IMR-90 (cell line): ENCODE data around the gene UBA3. TPM values are rescaled to one million over a fixed set of nuclear protein-coding genes. Genes with fewer than 3 reads are reported as not detected.

ENCODE experiments used
- ATAC-seq: fragments of 200-7000 bp; cut with Tn5 transposase; 2 replicates; pipeline ENCODE4 v1.9.1; 2020; ENCODE audit warnings: low read depth, mild to moderate bottlenecking, moderate library complexity
- BruUV-seq: library from RNA; stranded (reverse); fragments of 400-500 nt; replicated peaks from 2 replicates; lab custom pipeline; 2021; lab: Mats Ljungman, UMichigan
- CTCF ChIA-PET: fragments of 300-600 bp; formaldehyde crosslinking; extraction: SDS; loops from one replicate; lab custom pipeline; 2021; ENCODE audit warnings: antibody characterized with exemption; lab: Yijun Ruan, JAX
- POLR2A ChIA-PET: fragments of 300-600 bp; sonication (Branson Sonifier 250); formaldehyde crosslinking; loops from one replicate; lab custom pipeline; 2022; ENCODE audit warnings: antibody characterized with exemption; ENCODE audit not compliant: unreplicated experiment; lab: Charles Lee
- DNase-seq: peaks from one replicate; pipeline ENCODE4 v3.0.0; 2013
- H2AFZ ChIP-seq: replicated peaks from 2 replicates; pipeline ENCODE3; 2013; ENCODE audit warnings: low read length, mild to moderate bottlenecking; ENCODE audit not compliant: poor library complexity
- H2AK5ac ChIP-seq: 2 replicates; pipeline ENCODE4 v1.6.1; 2013; ENCODE audit warnings: low read depth, low read length, inconsistent platforms
- H2AK9ac ChIP-seq: replicated peaks from 2 replicates; pipeline ENCODE3; 2013; ENCODE audit warnings: mild to moderate bottlenecking, low read depth, low read length, moderate library complexity; ENCODE audit not compliant: poor library complexity
- H2BK120ac ChIP-seq: 2 replicates; pipeline ENCODE4 v1.6.1; 2013; ENCODE audit warnings: low read depth, low read length, inconsistent platforms
- H2BK15ac ChIP-seq: 3 replicates; pipeline ENCODE4 v1.6.1; 2013; ENCODE audit warnings: low read depth, low read length, inconsistent platforms
- H2BK20ac ChIP-seq: 2 replicates; pipeline ENCODE4 v1.6.1; 2013; ENCODE audit warnings: low read depth, mild to moderate bottlenecking, inconsistent platforms, low read length, moderate library complexity
- H2BK5ac ChIP-seq: 2 replicates; pipeline ENCODE4 v1.6.1; 2013; ENCODE audit warnings: mild to moderate bottlenecking, low read depth, low read length, inconsistent platforms; ENCODE audit not compliant: poor library complexity, severe bottlenecking
- H3K14ac ChIP-seq: replicated peaks from 2 replicates; pipeline ENCODE4 v1.6.1; 2013; ENCODE audit warnings: low read depth, low read length, inconsistent platforms
- H3K18ac ChIP-seq: 2 replicates; pipeline ENCODE4 v1.6.1; 2013; ENCODE audit warnings: low read depth, low read length, control low read depth
- H3K23ac ChIP-seq: 2 replicates; pipeline ENCODE4 v1.6.1; 2013; ENCODE audit warnings: low read depth, low read length, inconsistent platforms
- H3K27ac ChIP-seq: 2 replicates; pipeline ENCODE4 v1.5.1; 2013; ENCODE audit warnings: mild to moderate bottlenecking, control low read depth, low read length; ENCODE audit not compliant: insufficient read depth
- H3K27me3 ChIP-seq: 2 replicates; pipeline ENCODE4 v1.6.1; 2013; ENCODE audit warnings: low read length; ENCODE audit not compliant: control insufficient read depth, insufficient read depth
- H3K36me3 ChIP-seq: 2 replicates; pipeline ENCODE4 v1.6.1; 2013; ENCODE audit warnings: low read length, mixed read lengths; ENCODE audit not compliant: control insufficient read depth, insufficient read depth
- H3K4ac ChIP-seq: 2 replicates; pipeline ENCODE4 v1.6.1; 2013; ENCODE audit warnings: low read depth, low read length, inconsistent platforms
- H3K4me1 ChIP-seq: 2 replicates; pipeline ENCODE4 v1.6.1; 2013; ENCODE audit warnings: low read length, mixed read lengths; ENCODE audit not compliant: control insufficient read depth, insufficient read depth
- H3K4me2 ChIP-seq: 2 replicates; pipeline ENCODE4 v1.6.1; 2013; ENCODE audit warnings: low read depth, mild to moderate bottlenecking, control low read depth, low read length, moderate library complexity
- H3K4me3 ChIP-seq: 2 replicates; pipeline ENCODE4 v1.5.1; 2013; ENCODE audit warnings: low read depth, mild to moderate bottlenecking, control low read depth, low read length, moderate library complexity; ENCODE audit not compliant: insufficient read depth
- H3K56ac ChIP-seq: 2 replicates; pipeline ENCODE4 v1.6.1; 2013; ENCODE audit warnings: low read length, inconsistent platforms; ENCODE audit not compliant: insufficient read depth; ENCODE audit errors: extremely low read depth
- H3K79me1 ChIP-seq, 2 experiments: 2 replicates each; pipeline ENCODE4 v1.6.1; 2013; ENCODE audit warnings: low read length in 2 of 2, inconsistent platforms in 1 of 2, low read depth in 1 of 2
- H3K9ac ChIP-seq: 2 replicates; pipeline ENCODE4 v1.6.1; 2013; ENCODE audit warnings: low read depth, low read length, control low read depth
- H3K9me1 ChIP-seq: 2 replicates; pipeline ENCODE4 v1.6.1; 2013; ENCODE audit warnings: low read length, inconsistent platforms; ENCODE audit not compliant: insufficient read depth
- H3K9me3 ChIP-seq: 2 replicates; pipeline ENCODE4 v1.6.1; 2013; ENCODE audit warnings: low read length; ENCODE audit not compliant: control insufficient read depth, insufficient read depth
- H4K20me1 ChIP-seq: 2 replicates; pipeline ENCODE4 v1.6.1; 2013; ENCODE audit warnings: low read length, inconsistent platforms; ENCODE audit not compliant: insufficient read depth
- H4K5ac ChIP-seq: 2 replicates; pipeline ENCODE4 v1.6.1; 2013; ENCODE audit warnings: mild to moderate bottlenecking, low read depth, low read length, control low read depth
- H4K8ac ChIP-seq, 2 experiments: 2 replicates each; pipeline ENCODE4 v1.6.1; 2013; ENCODE audit warnings: low read depth in 2 of 2, low read length in 2 of 2, control low read depth in 1 of 2, inconsistent platforms in 1 of 2
- H4K91ac ChIP-seq: 2 replicates; pipeline ENCODE4 v1.6.1; 2013; ENCODE audit warnings: low read depth, low read length, inconsistent platforms; ENCODE audit not compliant: insufficient read depth
- BHLHE40 ChIP-seq: fragments of 150-350 bp; IDR thresholded peaks from 2 replicates; pipeline ENCODE4 v1.6.1; 2016; ENCODE audit warnings: mild to moderate bottlenecking, low read depth, low read length
- CEBPB ChIP-seq: IDR thresholded peaks from 2 replicates; pipeline ENCODE4 v1.6.1; 2012; ENCODE audit warnings: low read depth, low read length, improper control_type of control experiment
- CHD1 ChIP-seq: IDR thresholded peaks from 2 replicates; pipeline ENCODE4 v1.6.1; 2012; ENCODE audit warnings: low read depth, low read length, improper control_type of control experiment
- FOS ChIP-seq: fragments of 150-350 bp; IDR thresholded peaks from 2 replicates; pipeline ENCODE4 v1.6.1; 2016; ENCODE audit warnings: low read depth, low read length
- MAFK ChIP-seq: IDR thresholded peaks from 2 replicates; pipeline ENCODE4 v1.6.1; 2012; ENCODE audit warnings: low read depth, low read length, improper control_type of control experiment
- MAZ ChIP-seq: IDR thresholded peaks from 2 replicates; pipeline ENCODE4 v1.6.1; 2012; ENCODE audit warnings: low read depth, mild to moderate bottlenecking, low read length, improper control_type of control experiment, moderate library complexity, borderline replicate concordance
- MXI1 ChIP-seq: IDR thresholded peaks from 2 replicates; pipeline ENCODE4 v1.6.1; 2012; ENCODE audit warnings: low read depth, mild to moderate bottlenecking, low read length, moderate library complexity, borderline replicate concordance
- NFE2L2 ChIP-seq: fragments of 150-350 bp; IDR thresholded peaks from 2 replicates; pipeline ENCODE4 v1.6.1; 2016; ENCODE audit warnings: low read depth, mild to moderate bottlenecking, low read length
- POLR2A ChIP-seq: IDR thresholded peaks from 2 replicates; pipeline ENCODE4 v1.6.1; 2012; ENCODE audit warnings: mild to moderate bottlenecking, low read depth, low read length
- RAD21 ChIP-seq: IDR thresholded peaks from 2 replicates; pipeline ENCODE4 v1.6.1; 2012; ENCODE audit warnings: low read length, improper control_type of control experiment
- RCOR1 ChIP-seq: IDR thresholded peaks from 2 replicates; pipeline ENCODE4 v1.6.1; 2012; ENCODE audit warnings: mild to moderate bottlenecking, low read length, improper control_type of control experiment; ENCODE audit not compliant: insufficient replicate concordance
- RFX5 ChIP-seq: IDR thresholded peaks from 2 replicates; pipeline ENCODE4 v1.8.0; 2012; ENCODE audit warnings: low read depth, mild to moderate bottlenecking, low read length, moderate library complexity
- SMC3 ChIP-seq: fragments of 150-350 bp; IDR thresholded peaks from 2 replicates; pipeline ENCODE4 v1.6.1; 2016; ENCODE audit warnings: low read depth, mild to moderate bottlenecking, antibody characterized with exemption, low read length, moderate library complexity
- WGBS, 2 experiments: methylation state at CpG; one replicate each; pipeline versions ENCODE4 v1.1.5 to v1.1.7; 2013; ENCODE audit warnings: missing lambda C conversion rate in 2 of 2; ENCODE audit not compliant: insufficient read length in 1 of 2; ENCODE audit errors: extremely low coverage in 2 of 2; 5-methylcytosine and 5-hydroxymethylcytosine counted together
- dilution Hi-C: fragments of 300-500 bp; cut with HindIII; formaldehyde crosslinking; loops from one replicate; pipeline ENCODE4 v1.14.3; 2018; ENCODE audit warnings: low sequenced_read_pairs; ENCODE audit not compliant: unreplicated experiment
- in situ Hi-C: fragments of 300-500 bp; cut with MboI; formaldehyde crosslinking; loops from 3 replicates; pipeline ENCODE4 v1.14.3; 2019; ENCODE audit warnings: low sequenced_read_pairs, inconsistent platforms, mixed read lengths
- intact Hi-C: fragments of 100-400 bp; cut with micrococcal nuclease; formaldehyde crosslinking; loops from 2 replicates; pipeline ENCODE4 v1.10.0; 2022
- polyA plus RNA-seq, 3 experiments: library from polyadenylated mRNA; depleted of rRNA; stranded (reverse); fragments of >200 nt; gene quantifications; 2 replicates each; pipeline ENCODE4 v1.2.3, GENCODE V29; 2012; ENCODE audit warnings: low replicate concordance in 1 of 3
- total RNA-seq: library from RNA; depleted of rRNA; stranded (reverse); fragments of >200 nt; gene quantifications from 2 replicates; pipeline ENCODE4 v1.2.3, GENCODE V29; 2012
- TF ChIP-seq, protein P1 (sequence below): fragments of 150-350 bp; IDR thresholded peaks from 2 replicates; pipeline ENCODE4 v1.6.1; 2016; ENCODE audit warnings: low read depth, mild to moderate bottlenecking, low read length, moderate library complexity, borderline replicate concordance
- TF ChIP-seq, protein P2 (sequence below): fragments of 150-350 bp; IDR thresholded peaks from 2 replicates; pipeline ENCODE4 v1.6.1; 2017; ENCODE audit warnings: mild to moderate bottlenecking, antibody characterized with exemption, low read length, low read depth
- TF ChIP-seq, protein P3 (sequence below): conservative IDR thresholded peaks from 2 replicates; pipeline ENCODE4 v1.5.1; 2012; ENCODE audit warnings: mild to moderate bottlenecking, low read depth, low read length, improper control_type of control experiment

UBA3 gene
- total and polyA plus RNA-seq, 2 of the 4 experiments (the other 2 are of a cell fraction), result 51.8 to 64.3 TPM

DNA sequence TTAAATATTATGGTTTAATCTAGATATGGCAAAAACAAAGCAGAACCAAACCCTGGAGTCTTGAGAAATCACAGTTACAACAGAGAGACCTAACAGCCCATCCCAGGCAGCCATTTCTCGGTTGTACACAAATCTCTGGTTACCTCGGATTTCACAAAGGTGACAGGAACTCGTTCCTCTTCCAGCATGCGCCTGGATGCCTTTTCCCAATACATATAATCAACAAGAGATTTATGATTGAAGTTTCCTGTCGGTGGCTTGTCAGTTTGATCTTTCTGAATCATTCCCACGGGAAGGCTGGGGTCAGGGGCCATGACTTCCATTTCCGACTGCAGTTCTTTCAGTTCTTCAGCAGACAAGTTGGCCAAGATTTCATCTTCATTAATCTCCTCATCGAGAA lies 41.8 kb upstream of the UBA3 start:
- Histone ChIP-seq H3K23ac (no peak overlapping the region), H4K91ac (no peak overlapping the region), H3K56ac (no peak overlapping the region), H2BK5ac (no peak overlapping the region), H3K4me1 (no peaks in the 10 kb centered on the region), H2AK9ac (no peak overlapping the region), H3K14ac (no peak overlapping the region), H4K5ac (no peak overlapping the region), H4K8ac (no peak overlapping the region), H3K27ac (no peak overlapping the region), H3K4me3 (no peak overlapping the region), H2BK15ac (no peak overlapping the region), H3K4me2 (no peak overlapping the region), H2BK120ac (no peak overlapping the region), H3K27me3 (peaks cover 8% of the 10 kb centered on the region), H2BK20ac (no peak overlapping the region), H3K4ac (no peak overlapping the region), H3K79me1 (no peaks in the 10 kb centered on the region), H4K20me1 (no peaks in the 10 kb centered on the region), H3K9me3 (no peaks in the 10 kb centered on the region), H2AFZ (no peak overlapping the region), H3K9ac (no peak overlapping the region), H3K36me3 (no peaks in the 10 kb centered on the region), H2AK5ac (no peak overlapping the region), H3K9me1 (no peaks in the 10 kb centered on the region), H3K18ac (no peak overlapping the region)
- no peak for TF ChIP-seq FOS
- no peak for TF ChIP-seq POLR2A
- no peak for TF ChIP-seq MAFK
- TF ChIP-seq BHLHE40, result no peak
- TF ChIP-seq MXI1, result no peak
- no peak for TF ChIP-seq CHD1
- no peak for TF ChIP-seq RAD21
- TF ChIP-seq NFE2L2, result no peak
- no peak for TF ChIP-seq CEBPB
- TF ChIP-seq SMC3, result no peak
- no peak for TF ChIP-seq RCOR1
- TF ChIP-seq, protein P1, sequence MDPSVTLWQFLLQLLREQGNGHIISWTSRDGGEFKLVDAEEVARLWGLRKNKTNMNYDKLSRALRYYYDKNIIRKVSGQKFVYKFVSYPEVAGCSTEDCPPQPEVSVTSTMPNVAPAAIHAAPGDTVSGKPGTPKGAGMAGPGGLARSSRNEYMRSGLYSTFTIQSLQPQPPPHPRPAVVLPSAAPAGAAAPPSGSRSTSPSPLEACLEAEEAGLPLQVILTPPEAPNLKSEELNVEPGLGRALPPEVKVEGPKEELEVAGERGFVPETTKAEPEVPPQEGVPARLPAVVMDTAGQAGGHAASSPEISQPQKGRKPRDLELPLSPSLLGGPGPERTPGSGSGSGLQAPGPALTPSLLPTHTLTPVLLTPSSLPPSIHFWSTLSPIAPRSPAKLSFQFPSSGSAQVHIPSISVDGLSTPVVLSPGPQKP, result no peak
- TF ChIP-seq, protein P2, sequence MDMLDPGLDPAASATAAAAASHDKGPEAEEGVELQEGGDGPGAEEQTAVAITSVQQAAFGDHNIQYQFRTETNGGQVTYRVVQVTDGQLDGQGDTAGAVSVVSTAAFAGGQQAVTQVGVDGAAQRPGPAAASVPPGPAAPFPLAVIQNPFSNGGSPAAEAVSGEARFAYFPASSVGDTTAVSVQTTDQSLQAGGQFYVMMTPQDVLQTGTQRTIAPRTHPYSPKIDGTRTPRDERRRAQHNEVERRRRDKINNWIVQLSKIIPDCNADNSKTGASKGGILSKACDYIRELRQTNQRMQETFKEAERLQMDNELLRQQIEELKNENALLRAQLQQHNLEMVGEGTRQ, result no peak
- no peak for TF ChIP-seq MAZ
- TF ChIP-seq RFX5, result no peak
- TF ChIP-seq, protein P3, sequence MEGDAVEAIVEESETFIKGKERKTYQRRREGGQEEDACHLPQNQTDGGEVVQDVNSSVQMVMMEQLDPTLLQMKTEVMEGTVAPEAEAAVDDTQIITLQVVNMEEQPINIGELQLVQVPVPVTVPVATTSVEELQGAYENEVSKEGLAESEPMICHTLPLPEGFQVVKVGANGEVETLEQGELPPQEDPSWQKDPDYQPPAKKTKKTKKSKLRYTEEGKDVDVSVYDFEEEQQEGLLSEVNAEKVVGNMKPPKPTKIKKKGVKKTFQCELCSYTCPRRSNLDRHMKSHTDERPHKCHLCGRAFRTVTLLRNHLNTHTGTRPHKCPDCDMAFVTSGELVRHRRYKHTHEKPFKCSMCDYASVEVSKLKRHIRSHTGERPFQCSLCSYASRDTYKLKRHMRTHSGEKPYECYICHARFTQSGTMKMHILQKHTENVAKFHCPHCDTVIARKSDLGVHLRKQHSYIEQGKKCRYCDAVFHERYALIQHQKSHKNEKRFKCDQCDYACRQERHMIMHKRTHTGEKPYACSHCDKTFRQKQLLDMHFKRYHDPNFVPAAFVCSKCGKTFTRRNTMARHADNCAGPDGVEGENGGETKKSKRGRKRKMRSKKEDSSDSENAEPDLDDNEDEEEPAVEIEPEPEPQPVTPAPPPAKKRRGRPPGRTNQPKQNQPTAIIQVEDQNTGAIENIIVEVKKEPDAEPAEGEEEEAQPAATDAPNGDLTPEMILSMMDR, result no peak
- intact Hi-C loops (loop anchor here (1.0 to 10.0 kb wide), 3 partner anchors 184 to 553 kb away; no protein-coding TSS in a partner anchor), dilution Hi-C loops (no loop called here), in situ Hi-C loops (no loop called here)
- WGBS, 2 experiments, result no CpG with 5 or more reads among the region's 8 CpGs
- DNase-seq (no peak), ATAC-seq (no peak)
- BruUV-seq, result no TSS peak
- POLR2A ChIA-PET, result no interaction called here
- CTCF ChIA-PET, result interaction anchor here (0.8 to 1.6 kb wide), 7 partner anchors 13 to 185 kb away, joined by 3 to 12 read pairs (median 3); no protein-coding TSS in a partner anchor
